GM21390 (cell line): ENCODE measurements around the gene SULT1C3.

Experiments used
- ATAC-seq: cut with Tn5 transposase; IDR thresholded peaks from one replicate; pipeline ENCODE4 v1.9.1; 2021; ENCODE audit not compliant: unreplicated experiment

The SULT1C3 gene

GRCh38 chr2:108239786-108240185 is at the start of gene SULT1C3:
Gene SULT1C3 (plus strand): TSS chr2:108239968. CDS start chr2:108247195, 7,227 bp downstream.
- no peak for ATAC-seq

- ATAC-seq, result no peak
Measured at GRCh38 chr2:108193251-108193650, 46.5 kb upstream of the SULT1C3 start.

GRCh38 chr2:108194409-108195132 is 45.2 kb upstream of the SULT1C3 start:
- ATAC-seq, result no peak

- ATAC-seq, result no peak
Measured at GRCh38 chr2:108195133-108195439, 44.7 kb upstream of the SULT1C3 start.

- ATAC-seq, result no peak
Measured at GRCh38 chr2:108199726-108200125, 40.0 kb upstream of the SULT1C3 start.

GRCh38 chr2:108200569-108200968 is 39.2 kb upstream of the SULT1C3 start:
- no peak for ATAC-seq

GRCh38 chr2:108212671-108213070 is 27.1 kb upstream of the SULT1C3 start:
- no peak for ATAC-seq

GRCh38 chr2:108215794-108216211 is 24.0 kb upstream of the SULT1C3 start:
- ATAC-seq, result no peak

- no peak for ATAC-seq
Measured at GRCh38 chr2:108217211-108217610, 22.6 kb upstream of the SULT1C3 start.

- no peak for ATAC-seq
Measured at GRCh38 chr2:108219688-108220087, 20.1 kb upstream of the SULT1C3 start.

- no peak for ATAC-seq
Measured at GRCh38 chr2:108220191-108220590, 19.6 kb upstream of the SULT1C3 start.

- no peak for ATAC-seq
Measured at GRCh38 chr2:108220942-108221541, 18.7 kb upstream of the SULT1C3 start.

GRCh38 chr2:108222261-108222660 is 17.5 kb upstream of the SULT1C3 start:
- no peak for ATAC-seq

GRCh38 chr2:108223573-108223972 is 16.2 kb upstream of the SULT1C3 start:
- no peak for ATAC-seq

- ATAC-seq, result no peak
Measured at GRCh38 chr2:108224022-108224421, 15.7 kb upstream of the SULT1C3 start.

GRCh38 chr2:108226564-108226963 is 13.2 kb upstream of the SULT1C3 start:
- ATAC-seq, result no peak

GRCh38 chr2:108228006-108228405 is 11.8 kb upstream of the SULT1C3 start:
- no peak for ATAC-seq

- no peak for ATAC-seq
Measured at GRCh38 chr2:108228537-108228936, 11.2 kb upstream of the SULT1C3 start.

- no peak for ATAC-seq
Measured at GRCh38 chr2:108229875-108230274, 9.9 kb upstream of the SULT1C3 start.

- ATAC-seq, result no peak
Measured at GRCh38 chr2:108235577-108235976, 4.2 kb upstream of the SULT1C3 start.

GRCh38 chr2:108236676-108237335 is 3.0 kb upstream of the SULT1C3 start:
- no peak for ATAC-seq

GRCh38 chr2:108240966-108241365 is 1.2 kb downstream of the SULT1C3 start:
- ATAC-seq, result no peak
